Measurements from ENCODE around the gene WDSUB1. TPM values are rescaled to one million over a fixed set of nuclear protein-coding genes. Genes with fewer than 3 reads are reported as not detected.

The WDSUB1 gene
- total and polyA plus RNA-seq, 2 experiments from 2014 or later: 17.7 to 18.6 TPM

DNA sequence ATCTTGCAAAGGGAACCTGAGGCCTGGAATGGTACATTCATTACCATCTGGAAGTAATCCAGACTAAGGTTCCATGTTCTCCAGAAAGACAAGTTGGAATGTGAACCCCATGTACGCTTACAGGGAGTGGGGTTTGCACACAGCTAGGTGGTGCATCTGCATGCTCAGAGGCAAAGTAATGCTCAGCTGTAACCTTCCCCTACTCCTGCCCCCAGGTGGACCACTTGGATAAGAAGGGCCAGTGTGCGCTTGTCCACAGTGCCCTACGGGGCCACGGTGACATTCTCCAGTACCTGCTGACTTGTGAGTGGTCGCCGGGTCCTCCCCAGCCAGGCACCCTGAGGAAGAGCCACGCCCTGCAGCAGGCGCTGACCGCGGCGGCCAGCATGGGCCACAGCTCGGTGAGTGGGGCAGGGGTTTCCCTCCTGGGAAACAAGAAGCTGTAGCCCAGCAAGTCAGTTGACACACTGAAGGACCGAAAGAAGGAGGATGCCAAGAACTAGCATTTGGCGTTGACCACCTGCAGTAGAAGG is 90.0 kb downstream of the WDSUB1 start:
- Histone ChIP-seq H3K36me3 (replicated peaks; ENCODE audit: insufficient read depth, low read depth) (no peaks in the 10 kb centered on the region), H2AFZ (no peak overlapping the region), H3K27me3 (no peaks in the 10 kb centered on the region), H3K27ac (no peak overlapping the region), H3K9me2 (replicated peaks; ENCODE audit: insufficient read depth) (no peaks in the 10 kb centered on the region), H3K4me3 (no peak overlapping the region), H4K20me1 (ENCODE audit: insufficient read depth, poor library complexity, severe bottlenecking) (no peaks in the 10 kb centered on the region), H3K4me2 (no peak overlapping the region), H3K79me2 (no peaks in the 10 kb centered on the region), H3K9me3 (ENCODE audit: low read depth) (no peaks in the 10 kb centered on the region), H3K4me1 (ENCODE audit: insufficient read depth) (no peaks in the 10 kb centered on the region)
- TF ChIP-seq, protein P1, sequence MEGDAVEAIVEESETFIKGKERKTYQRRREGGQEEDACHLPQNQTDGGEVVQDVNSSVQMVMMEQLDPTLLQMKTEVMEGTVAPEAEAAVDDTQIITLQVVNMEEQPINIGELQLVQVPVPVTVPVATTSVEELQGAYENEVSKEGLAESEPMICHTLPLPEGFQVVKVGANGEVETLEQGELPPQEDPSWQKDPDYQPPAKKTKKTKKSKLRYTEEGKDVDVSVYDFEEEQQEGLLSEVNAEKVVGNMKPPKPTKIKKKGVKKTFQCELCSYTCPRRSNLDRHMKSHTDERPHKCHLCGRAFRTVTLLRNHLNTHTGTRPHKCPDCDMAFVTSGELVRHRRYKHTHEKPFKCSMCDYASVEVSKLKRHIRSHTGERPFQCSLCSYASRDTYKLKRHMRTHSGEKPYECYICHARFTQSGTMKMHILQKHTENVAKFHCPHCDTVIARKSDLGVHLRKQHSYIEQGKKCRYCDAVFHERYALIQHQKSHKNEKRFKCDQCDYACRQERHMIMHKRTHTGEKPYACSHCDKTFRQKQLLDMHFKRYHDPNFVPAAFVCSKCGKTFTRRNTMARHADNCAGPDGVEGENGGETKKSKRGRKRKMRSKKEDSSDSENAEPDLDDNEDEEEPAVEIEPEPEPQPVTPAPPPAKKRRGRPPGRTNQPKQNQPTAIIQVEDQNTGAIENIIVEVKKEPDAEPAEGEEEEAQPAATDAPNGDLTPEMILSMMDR (IDR thresholded peaks at IDR 0.05; ENCODE audit: poor library complexity): no peak
- TF ChIP-seq EZH2phosphoT487 (IDR thresholded peaks at IDR 0.05; ENCODE audit: low read depth, severe bottlenecking, unreplicated experiment): no peak
- no peak for TF ChIP-seq EZH2 (IDR thresholded peaks at IDR 0.05; ENCODE audit: borderline replicate concordance)
- WGBS (ENCODE audit: low lambda C conversion rate, missing lambda C conversion rate): 98% methylated on average over 14 of the region's 14 CpGs
- DNase-seq (ENCODE audit: low spot score): no peak

DNA sequence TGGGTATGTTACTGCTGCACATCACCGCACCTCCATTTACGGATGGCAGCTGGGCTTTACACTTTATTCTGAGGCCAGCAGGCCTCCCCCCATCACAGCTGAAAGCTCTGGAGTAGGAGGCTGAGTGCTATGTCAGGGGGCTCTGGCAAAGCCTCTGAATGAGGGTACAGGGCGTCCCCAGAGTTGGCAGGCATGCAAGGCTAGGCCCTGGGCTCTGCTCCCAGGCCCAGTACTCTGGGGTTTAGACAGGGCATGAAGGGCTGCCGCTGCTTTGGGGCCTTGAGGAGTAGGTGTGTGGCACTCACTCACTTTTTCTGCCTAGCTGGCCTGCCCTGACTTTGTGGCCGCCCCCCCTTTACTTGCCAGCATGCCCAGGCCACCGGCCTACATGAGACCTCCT is 90.8 kb downstream of the WDSUB1 start:
- no peak overlapping the region for H3K4me3 ChIP-seq
- H4K20me1 ChIP-seq (ENCODE audit: insufficient read depth, poor library complexity, severe bottlenecking): no peaks in the 10 kb centered on the region
- no peaks in the 10 kb centered on the region for H3K9me3 ChIP-seq (ENCODE audit: low read depth)
- DNase-seq (ENCODE audit: low spot score): no peak
- H3K4me2 ChIP-seq: no peak overlapping the region
- 92% methylated on average over 6 of the region's 6 CpGs for WGBS (ENCODE audit: low lambda C conversion rate, missing lambda C conversion rate)
- H3K36me3 ChIP-seq (replicated peaks; ENCODE audit: insufficient read depth, low read depth): no peaks in the 10 kb centered on the region
- H3K27ac ChIP-seq: no peak overlapping the region
- H2AFZ ChIP-seq: no peak overlapping the region
- no peaks in the 10 kb centered on the region for H3K79me2 ChIP-seq
- TF ChIP-seq EZH2phosphoT487 (IDR thresholded peaks at IDR 0.05; ENCODE audit: low read depth, severe bottlenecking, unreplicated experiment) (no peak), EZH2 (IDR thresholded peaks at IDR 0.05; ENCODE audit: borderline replicate concordance) (no peak)
- TF ChIP-seq, protein P1 (IDR thresholded peaks at IDR 0.05; ENCODE audit: poor library complexity): no peak
- H3K27me3 ChIP-seq: no peaks in the 10 kb centered on the region
- no peaks in the 10 kb centered on the region for H3K4me1 ChIP-seq (ENCODE audit: insufficient read depth)
- H3K9me2 ChIP-seq (replicated peaks; ENCODE audit: insufficient read depth): no peaks in the 10 kb centered on the region

DNA sequence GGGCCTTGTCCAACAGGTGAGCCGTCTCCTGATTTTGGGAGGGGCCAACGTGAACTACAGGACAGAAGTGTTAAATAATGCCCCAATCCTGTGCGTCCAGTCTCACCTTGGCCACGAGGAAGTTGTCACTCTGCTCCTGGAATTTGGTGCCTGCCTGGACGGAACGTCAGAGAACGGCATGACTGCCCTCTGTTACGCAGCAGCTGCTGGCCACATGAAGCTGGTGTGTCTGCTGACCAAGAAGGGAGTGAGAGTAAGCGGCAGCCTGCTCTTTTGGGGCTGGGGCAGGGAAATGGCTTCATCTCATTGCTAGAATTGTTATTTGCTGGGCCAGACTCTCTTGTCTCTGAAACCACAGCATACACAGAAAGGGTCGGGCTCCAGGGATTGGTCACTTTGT is 92.3 kb downstream of the WDSUB1 start:
- DNase-seq (ENCODE audit: low spot score): no peak
- no peaks in the 10 kb centered on the region for H3K79me2 ChIP-seq
- no peaks in the 10 kb centered on the region for H3K36me3 ChIP-seq (replicated peaks; ENCODE audit: insufficient read depth, low read depth)
- no peak overlapping the region for H3K27ac ChIP-seq
- H3K9me3 ChIP-seq (ENCODE audit: low read depth): no peaks in the 10 kb centered on the region
- TF ChIP-seq EZH2phosphoT487 (IDR thresholded peaks at IDR 0.05; ENCODE audit: low read depth, severe bottlenecking, unreplicated experiment): no peak
- no peak for TF ChIP-seq EZH2 (IDR thresholded peaks at IDR 0.05; ENCODE audit: borderline replicate concordance)
- TF ChIP-seq, protein P1 (IDR thresholded peaks at IDR 0.05; ENCODE audit: poor library complexity): no peak
- no peaks in the 10 kb centered on the region for H3K9me2 ChIP-seq (replicated peaks; ENCODE audit: insufficient read depth)
- no peaks in the 10 kb centered on the region for H3K27me3 ChIP-seq
- no peaks in the 10 kb centered on the region for H4K20me1 ChIP-seq (ENCODE audit: insufficient read depth, poor library complexity, severe bottlenecking)
- H2AFZ ChIP-seq: no peak overlapping the region
- H3K4me2 ChIP-seq: no peak overlapping the region
- H3K4me1 ChIP-seq (ENCODE audit: insufficient read depth): no peaks in the 10 kb centered on the region
- 95% methylated on average over 10 of the region's 10 CpGs for WGBS (ENCODE audit: low lambda C conversion rate, missing lambda C conversion rate)
- no peak overlapping the region for H3K4me3 ChIP-seq
